Measurements from ENCODE around the gene ATF2.

Gene ATF2, protein sequence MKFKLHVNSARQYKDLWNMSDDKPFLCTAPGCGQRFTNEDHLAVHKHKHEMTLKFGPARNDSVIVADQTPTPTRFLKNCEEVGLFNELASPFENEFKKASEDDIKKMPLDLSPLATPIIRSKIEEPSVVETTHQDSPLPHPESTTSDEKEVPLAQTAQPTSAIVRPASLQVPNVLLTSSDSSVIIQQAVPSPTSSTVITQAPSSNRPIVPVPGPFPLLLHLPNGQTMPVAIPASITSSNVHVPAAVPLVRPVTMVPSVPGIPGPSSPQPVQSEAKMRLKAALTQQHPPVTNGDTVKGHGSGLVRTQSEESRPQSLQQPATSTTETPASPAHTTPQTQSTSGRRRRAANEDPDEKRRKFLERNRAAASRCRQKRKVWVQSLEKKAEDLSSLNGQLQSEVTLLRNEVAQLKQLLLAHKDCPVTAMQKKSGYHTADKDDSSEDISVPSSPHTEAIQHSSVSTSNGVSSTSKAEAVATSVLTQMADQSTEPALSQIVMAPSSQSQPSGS

DNA sequence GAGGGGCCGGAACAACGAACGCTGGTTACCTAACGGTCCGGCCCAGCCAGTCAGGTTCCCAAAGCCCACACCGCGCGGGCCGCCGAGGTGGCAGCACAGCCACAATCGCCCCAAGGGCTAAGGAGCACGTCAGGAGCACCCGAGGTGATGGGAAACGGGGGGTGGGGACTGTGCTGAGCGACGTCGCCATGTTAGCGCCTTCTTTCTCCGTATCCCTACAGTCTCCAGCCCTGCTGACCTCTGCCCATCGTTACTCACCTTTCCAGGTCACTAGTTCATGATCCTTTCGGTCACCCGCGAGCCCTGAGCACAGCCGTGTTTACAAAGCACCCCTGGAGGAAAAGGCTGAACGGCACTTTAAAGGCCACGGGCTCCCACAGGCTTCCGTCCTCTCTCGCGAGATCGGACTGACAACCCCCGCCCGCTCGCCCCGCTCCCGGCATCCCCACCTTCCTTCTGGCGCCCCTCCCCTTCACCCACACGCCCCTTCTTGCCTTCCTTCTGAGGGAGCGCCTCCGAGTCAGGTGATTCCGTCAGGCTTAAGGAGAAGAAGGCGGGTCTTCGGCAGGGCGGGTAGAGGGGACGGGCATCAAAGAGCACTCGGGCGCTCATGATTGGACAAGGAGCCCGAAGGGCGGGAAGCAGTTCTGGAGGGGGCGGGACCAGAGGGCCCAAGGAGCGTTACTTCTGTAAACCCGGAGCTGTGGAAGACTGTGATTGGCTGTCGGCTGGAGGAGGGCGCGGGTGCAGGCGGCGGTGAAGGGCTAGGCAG, at the start of gene ATF2:
ATF2 (minus strand) TSS at position 412 of the 772 bp plus-strand sequence. CDS start 31,760 bp downstream, outside the sequence.
- Histone ChIP-seq H3K27me3 (no peaks in the 10 kb centered on the region), H3K9me3 (peaks cover 4% of the 10 kb centered on the region; the same call in 1 of the 2 replicates), H3K4me3 (peak within 1 kb of the TSS; percentile 100), H3K9ac (peak within 1 kb of the TSS; percentile 98), H3K4me1 (peaks cover 30% of the 10 kb centered on the region), H3K4me2 (peak within 1 kb of the TSS; percentile 86), H3K27ac (peak within 1 kb of the TSS; percentile 97), H4K20me1 (peaks cover 54% of the 10 kb centered on the region), H3K36me3 (peaks cover 16% of the 10 kb centered on the region)
- no peak for TF ChIP-seq Cebpa-rat (IDR thresholded peaks at IDR 0.05)

DNA sequence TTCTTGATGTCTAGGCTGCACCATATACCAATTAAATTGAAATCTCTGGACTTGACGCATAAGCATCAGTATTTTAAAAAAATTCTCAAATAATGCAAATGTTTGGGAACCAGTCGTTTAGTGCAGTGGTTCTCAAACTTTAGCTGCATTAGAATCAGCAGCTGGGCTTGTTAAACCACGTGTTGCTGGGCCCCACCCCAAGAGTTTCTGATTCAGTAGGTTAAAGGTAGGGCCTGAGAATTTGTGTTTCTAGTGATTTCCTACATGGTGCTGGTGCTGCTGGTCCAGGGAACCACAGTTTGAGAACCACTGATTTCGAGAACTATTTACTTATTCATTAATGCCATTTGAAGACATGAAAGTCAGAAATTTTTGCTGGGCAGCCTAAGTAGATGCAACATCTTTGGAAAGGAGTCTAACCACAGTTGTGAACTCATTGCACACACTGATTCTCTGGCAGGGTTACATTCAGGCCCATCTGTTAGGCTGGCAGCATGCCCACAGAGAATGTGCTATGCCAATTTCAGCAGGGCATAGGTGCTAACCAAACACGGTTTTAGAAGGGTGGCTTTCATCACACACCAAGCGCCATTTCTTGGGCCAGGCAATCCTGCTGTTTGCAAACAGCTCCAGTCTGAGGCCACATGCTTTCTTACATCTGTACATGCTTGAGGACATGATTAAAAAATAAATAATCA, 39.9 kb upstream of the ATF2 start:
- Histone ChIP-seq H3K4me3 (no peak overlapping the region), H3K4me2 (no peak overlapping the region), H3K9ac (no peak overlapping the region), H4K20me1 (no peaks in the 10 kb centered on the region), H3K4me1 (no peaks in the 10 kb centered on the region), H3K27me3 (no peaks in the 10 kb centered on the region), H3K27ac (no peak overlapping the region), H3K36me3 (no peaks in the 10 kb centered on the region), H3K9me3 (no peaks in the 10 kb centered on the region)
- TF ChIP-seq Cebpa-rat (IDR thresholded peaks at IDR 0.05): no peak

DNA sequence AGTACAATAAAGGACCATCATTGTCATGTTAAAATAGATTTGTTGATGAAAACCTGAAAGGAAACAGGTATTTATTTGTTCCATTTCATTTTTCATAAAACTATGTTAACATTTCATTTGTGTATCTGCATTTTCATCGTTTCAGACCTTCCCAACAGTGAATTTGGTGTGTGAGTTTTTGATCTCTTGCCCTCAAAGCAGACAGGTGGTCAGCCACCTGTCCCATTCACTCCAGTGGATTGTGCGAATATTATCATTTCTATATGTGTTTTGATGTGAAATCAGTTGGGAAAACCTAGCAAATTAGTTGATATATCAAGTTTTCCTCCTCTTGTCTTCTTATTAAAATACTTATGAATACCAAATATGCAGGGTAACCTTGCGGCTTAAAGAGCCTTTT, 38.9 kb upstream of the ATF2 start:
- TF ChIP-seq Cebpa-rat (IDR thresholded peaks at IDR 0.05): no peak
- no peak overlapping the region for H3K27ac ChIP-seq
- no peak overlapping the region for H3K4me3 ChIP-seq
- no peaks in the 10 kb centered on the region for H3K9me3 ChIP-seq
- no peaks in the 10 kb centered on the region for H3K4me1 ChIP-seq
- H4K20me1 ChIP-seq: no peaks in the 10 kb centered on the region
- no peaks in the 10 kb centered on the region for H3K27me3 ChIP-seq
- H3K36me3 ChIP-seq: no peaks in the 10 kb centered on the region
- no peak overlapping the region for H3K9ac ChIP-seq
- no peak overlapping the region for H3K4me2 ChIP-seq

DNA sequence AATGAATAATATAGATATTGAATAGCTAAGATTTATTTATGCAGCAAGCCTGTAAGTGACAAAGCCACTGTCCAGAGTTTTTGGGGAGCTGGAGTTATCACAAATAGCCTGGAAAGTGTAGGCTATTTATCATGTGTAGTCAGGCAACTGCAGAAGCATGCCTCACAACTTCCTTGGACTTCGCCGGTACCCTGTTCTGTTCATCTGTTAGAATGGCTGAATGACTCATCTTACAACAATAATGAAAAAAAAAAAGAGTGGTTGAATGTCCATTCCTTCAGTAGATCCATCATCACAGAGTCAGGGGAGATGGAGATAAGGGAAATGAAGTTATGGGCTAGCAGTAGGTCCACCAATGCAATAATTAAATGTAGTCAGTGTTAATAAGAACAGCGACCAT, 37.5 kb upstream of the ATF2 start:
- Histone ChIP-seq H3K27ac (no peak overlapping the region), H3K4me3 (no peak overlapping the region), H3K36me3 (no peaks in the 10 kb centered on the region), H3K9me3 (no peaks in the 10 kb centered on the region), H3K4me2 (no peak overlapping the region), H4K20me1 (no peaks in the 10 kb centered on the region), H3K4me1 (no peaks in the 10 kb centered on the region), H3K27me3 (no peaks in the 10 kb centered on the region), H3K9ac (no peak overlapping the region)
- no peak for TF ChIP-seq Cebpa-rat (IDR thresholded peaks at IDR 0.05)

DNA sequence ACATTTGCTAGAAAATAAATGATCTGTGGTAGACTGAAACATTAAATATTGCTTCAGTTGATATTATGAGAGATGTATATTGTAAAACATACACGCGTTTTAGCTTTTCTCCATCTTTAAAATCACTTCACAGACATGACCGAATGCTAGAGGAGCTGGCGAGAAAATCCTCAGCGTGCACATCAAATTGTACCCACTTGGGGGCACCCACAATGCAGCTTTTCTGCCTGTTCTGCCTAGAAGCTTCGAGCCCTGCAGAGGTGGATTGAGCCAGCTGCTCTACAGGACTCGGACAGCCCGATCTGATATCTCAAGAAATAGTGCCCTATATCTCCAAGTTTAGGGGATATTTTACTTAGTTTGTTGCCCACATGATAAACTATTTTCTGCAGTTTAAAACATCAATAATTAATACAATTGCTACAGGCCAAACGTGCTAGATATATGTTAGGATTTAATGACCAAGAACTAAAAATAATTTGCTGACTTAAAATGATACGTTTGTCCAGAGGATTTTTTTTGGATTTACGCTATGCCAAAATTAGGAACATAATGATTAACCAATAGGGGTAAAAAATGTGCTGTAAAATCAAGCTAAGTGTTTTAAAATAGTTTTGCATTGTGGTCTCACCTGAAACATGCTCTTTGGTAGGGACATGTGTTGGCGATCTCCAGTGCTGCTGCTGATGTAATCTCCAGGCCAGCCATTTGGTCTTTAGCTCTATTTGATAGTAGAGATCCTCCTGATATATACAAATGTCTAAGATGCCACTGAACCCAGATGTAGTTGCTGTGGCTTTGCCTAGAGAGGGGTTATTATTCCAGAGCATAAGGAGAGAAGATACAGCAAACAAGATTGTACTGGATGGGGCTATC, 35.9 kb upstream of the ATF2 start:
- Histone ChIP-seq H3K4me3 (no peak overlapping the region), H3K27ac (no peak overlapping the region), H3K9me3 (no peaks in the 10 kb centered on the region), H3K36me3 (no peaks in the 10 kb centered on the region), H3K4me2 (no peak overlapping the region), H3K27me3 (no peaks in the 10 kb centered on the region), H3K9ac (no peak overlapping the region), H3K4me1 (no peaks in the 10 kb centered on the region), H4K20me1 (no peaks in the 10 kb centered on the region)
- TF ChIP-seq Cebpa-rat (IDR thresholded peaks at IDR 0.05): no peak

DNA sequence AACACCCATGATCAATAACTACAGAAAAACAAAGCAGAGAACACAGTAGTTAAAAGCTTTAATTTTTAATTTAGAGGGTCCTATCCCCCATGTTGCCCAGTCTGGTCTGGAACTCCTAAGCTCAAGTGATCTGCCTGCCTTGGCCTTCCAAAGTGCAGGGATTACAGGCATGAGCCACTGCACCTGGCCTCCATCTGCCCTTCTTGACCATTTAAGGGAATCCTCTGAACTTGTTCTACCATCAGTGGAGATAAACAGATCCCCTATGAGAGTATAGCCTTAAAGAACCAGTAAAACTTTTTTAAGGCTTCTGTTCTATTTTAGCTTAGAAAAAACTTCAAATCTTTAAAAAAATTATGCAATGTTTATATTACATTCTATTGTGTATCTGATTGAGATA, 27.0 kb upstream of the ATF2 start:
- Histone ChIP-seq H3K9me3 (peaks cover 11% of the 10 kb centered on the region; the same call in 1 of the 2 replicates), H3K27ac (no peak overlapping the region), H3K4me3 (no peak overlapping the region), H3K4me2 (no peak overlapping the region), H3K36me3 (no peaks in the 10 kb centered on the region), H4K20me1 (no peaks in the 10 kb centered on the region), H3K4me1 (no peaks in the 10 kb centered on the region), H3K27me3 (no peaks in the 10 kb centered on the region), H3K9ac (no peak overlapping the region)
- no peak for TF ChIP-seq Cebpa-rat (IDR thresholded peaks at IDR 0.05)

DNA sequence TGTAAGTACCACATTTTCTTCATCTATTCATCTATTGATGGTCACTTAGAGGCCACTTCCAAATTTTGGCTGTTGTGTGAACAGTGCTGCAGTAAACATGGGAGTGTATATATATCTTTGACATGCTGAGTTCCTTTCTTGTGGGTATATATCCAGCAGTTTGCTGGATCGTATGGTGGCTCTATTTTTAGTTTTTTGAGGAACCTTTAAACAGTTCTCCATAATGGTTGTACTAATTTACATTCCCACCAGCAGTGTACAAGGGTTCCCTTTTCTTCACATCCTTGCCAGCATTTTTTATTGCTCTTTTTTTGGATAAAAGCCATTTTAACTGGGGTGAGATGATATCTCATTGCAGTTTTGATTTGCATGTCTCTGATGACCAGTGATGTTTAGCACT, 20.8 kb upstream of the ATF2 start:
- Histone ChIP-seq H3K9ac (no peak overlapping the region), H3K4me2 (no peak overlapping the region), H3K27ac (no peak overlapping the region), H4K20me1 (no peaks in the 10 kb centered on the region), H3K9me3 (peaks cover 11% of the 10 kb centered on the region; the same call in 1 of the 2 replicates), H3K4me1 (no peaks in the 10 kb centered on the region), H3K27me3 (no peaks in the 10 kb centered on the region), H3K36me3 (no peaks in the 10 kb centered on the region), H3K4me3 (no peak overlapping the region)
- no peak for TF ChIP-seq Cebpa-rat (IDR thresholded peaks at IDR 0.05)

DNA sequence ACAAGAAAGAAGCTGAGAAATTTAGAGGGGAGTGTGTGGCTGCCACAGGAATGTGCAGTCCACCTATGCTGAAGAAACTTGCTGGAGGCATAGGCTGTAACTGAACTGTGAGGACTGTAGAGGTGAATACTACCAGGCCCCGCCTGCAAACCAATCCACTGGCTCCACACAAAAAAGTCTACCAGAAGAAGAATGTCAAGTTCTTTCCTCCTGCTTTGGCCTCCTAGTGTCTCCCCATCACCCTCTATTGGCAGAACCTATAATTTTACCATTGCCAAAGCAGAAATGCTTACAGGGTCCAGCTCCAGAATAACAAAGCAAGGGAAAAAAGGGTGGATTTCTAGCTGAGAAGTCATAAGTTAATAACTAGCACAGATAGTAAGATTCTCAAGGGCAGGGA, 19.4 kb upstream of the ATF2 start:
- Histone ChIP-seq H3K4me1 (no peaks in the 10 kb centered on the region; the same call in 1 of the 2 replicates), H3K9me3 (peaks cover 8% of the 10 kb centered on the region; the same call in 1 of the 2 replicates), H3K36me3 (no peaks in the 10 kb centered on the region), H3K9ac (no peak overlapping the region), H3K27ac (no peak overlapping the region), H3K4me2 (no peak overlapping the region), H3K27me3 (no peaks in the 10 kb centered on the region), H3K4me3 (no peak overlapping the region), H4K20me1 (no peaks in the 10 kb centered on the region)
- no peak for TF ChIP-seq Cebpa-rat (IDR thresholded peaks at IDR 0.05)

DNA sequence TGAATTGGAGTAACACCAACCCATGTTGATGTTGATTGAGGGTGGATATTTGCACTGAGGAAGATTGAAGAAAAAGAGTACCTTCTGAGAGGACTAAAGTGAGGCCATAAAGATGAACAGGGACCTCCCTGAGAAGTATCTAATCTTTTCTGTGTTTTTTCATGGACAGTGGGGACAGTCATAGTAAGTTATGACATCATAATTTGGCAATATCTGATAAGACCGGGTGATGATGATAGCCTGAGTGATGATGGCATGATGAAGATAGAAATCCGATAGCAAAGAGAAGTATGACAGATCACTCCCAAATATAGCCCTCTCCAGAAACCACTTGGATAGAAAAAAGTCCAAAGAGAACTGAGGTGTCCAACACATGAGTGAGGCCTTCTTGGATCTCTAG, 15.7 kb upstream of the ATF2 start:
- peaks cover 27% of the 10 kb centered on the region for H4K20me1 ChIP-seq
- peaks cover 13% of the 10 kb centered on the region for H3K36me3 ChIP-seq
- no peak overlapping the region for H3K4me3 ChIP-seq
- H3K27me3 ChIP-seq: no peaks in the 10 kb centered on the region
- no peak overlapping the region for H3K4me2 ChIP-seq
- no peak for TF ChIP-seq Cebpa-rat (IDR thresholded peaks at IDR 0.05)
- H3K9me3 ChIP-seq: no peaks in the 10 kb centered on the region
- no peak overlapping the region for H3K27ac ChIP-seq
- H3K4me1 ChIP-seq: peaks cover 27% of the 10 kb centered on the region
- no peak overlapping the region for H3K9ac ChIP-seq
